HepG2 (cell line): ENCODE data around the gene GPR85. TPM values are rescaled to one million over a fixed set of nuclear protein-coding genes. Genes with fewer than 3 reads are reported as not detected.

Experiments used
- CERS6 ChIP-seq: sonication (generic); formaldehyde crosslinking; IDR thresholded peaks from 2 replicates; pipeline ENCODE4 v1.5.0; 2020; ENCODE audit warnings: missing genetic modification reagents
- MAX ChIP-seq: IDR thresholded peaks from 2 replicates; pipeline ENCODE4 v1.6.1; 2012; ENCODE audit warnings: inconsistent platforms
- MED1 ChIP-seq: sonication (generic); formaldehyde crosslinking; IDR thresholded peaks from 2 replicates; pipeline ENCODE4 v1.4.0; 2020; ENCODE audit warnings: missing genetic modification reagents
- MXD3 ChIP-seq: IDR thresholded peaks from 2 replicates; pipeline ENCODE4 v1.6.1; 2016; ENCODE audit warnings: mild to moderate bottlenecking, missing biosample characterization, missing genetic modification reagents
- NFIB ChIP-seq: sonication (generic); formaldehyde crosslinking; IDR thresholded peaks from 2 replicates; pipeline ENCODE4 v1.9.0; 2021; ENCODE audit warnings: missing genetic modification reagents, mild to moderate bottlenecking, borderline replicate concordance
- NONO ChIP-seq, 2 experiments: fragments of 450-650 bp in 1 of 2; sonication (generic) in 1 of 2; formaldehyde crosslinking in 1 of 2; IDR thresholded peaks in 1 of 2; conservative IDR thresholded peaks in 1 of 2; 2 replicates each; pipeline versions ENCODE4 v1.6.1 to v1.8.0; 2017 to 2022; ENCODE audit warnings: mild to moderate bottlenecking in 1 of 2, missing genetic modification reagents in 1 of 2, moderate library complexity in 1 of 2
- NR2F6 ChIP-seq, 2 experiments: IDR thresholded peaks; 2 replicates each; pipeline ENCODE4 v1.6.1; 2016; ENCODE audit warnings: antibody characterized with exemption in 1 of 2, mild to moderate bottlenecking in 1 of 2
- RXRB ChIP-seq: IDR thresholded peaks from 2 replicates; pipeline ENCODE4 v1.6.1; 2016; ENCODE audit warnings: borderline replicate concordance, missing genetic modification reagents, missing compliant biosample characterization
- SIX4 ChIP-seq: sonication (generic); formaldehyde crosslinking; IDR thresholded peaks from 2 replicates; pipeline ENCODE4 v1.4.0; 2020; ENCODE audit warnings: missing genetic modification reagents
- TBX3 ChIP-seq: fragments of 450-650 bp; IDR thresholded peaks from 2 replicates; pipeline ENCODE4 v1.6.1; 2017; ENCODE audit warnings: antibody characterized with exemption, mild to moderate bottlenecking, inconsistent platforms, borderline replicate concordance
- TCF12 ChIP-seq, 2 experiments: fragments of 450-650 bp in 1 of 2; sonication (generic) in 1 of 2; formaldehyde crosslinking in 1 of 2; IDR thresholded peaks; 2 replicates each; pipeline versions ENCODE4 v1.6.1 to v1.8.0; 2017 to 2022; ENCODE audit warnings: antibody characterized with exemption in 1 of 2, mild to moderate bottlenecking in 1 of 2, missing genetic modification reagents in 1 of 2, moderate library complexity in 1 of 2
- U2AF2 ChIP-seq: fragments of 200-400 bp; formaldehyde crosslinking; IDR thresholded peaks from 2 replicates; pipeline ENCODE4 v1.6.1; 2017; ENCODE audit warnings: low read depth, mild to moderate bottlenecking, low read length
- XRCC5 ChIP-seq: fragments of 200-400 bp; formaldehyde crosslinking; optimal IDR thresholded peaks from 2 replicates; pipeline ENCODE3; 2017; ENCODE audit warnings: mild to moderate bottlenecking, low read length
- ZNF350 ChIP-seq: sonication (generic); formaldehyde crosslinking; IDR thresholded peaks from 2 replicates; pipeline ENCODE4 v1.4.0; 2020; ENCODE audit warnings: mild to moderate bottlenecking, low read depth, missing genetic modification reagents, borderline replicate concordance
- polyA plus RNA-seq, 8 experiments: library from polyadenylated mRNA; depleted of rRNA in 3 of 8; stranded (reverse) in 7 of 8; unstranded in 1 of 8; fragments of >200 nt; fragmentation: Illumina TruSeq in 4 of 8; extraction: Trizol in 4 of 8; gene quantifications; 2 replicates each; pipeline versions ENCODE4 v1.2.1 to v1.2.3, GENCODE V29; 2011 to 2016; ENCODE audit warnings: low read depth in 4 of 8, missing spikeins in 1 of 8, mixed read lengths in 1 of 8; ENCODE audit not compliant: insufficient read depth in 1 of 8
- total RNA-seq, 5 experiments: library from RNA; depleted of rRNA; stranded (reverse); fragments of >200 nt; fragmentation: Illumina TruSeq; extraction: Trizol; gene quantifications; 2 replicates each; pipeline ENCODE4 v1.2.3, GENCODE V29; 2016; ENCODE audit warnings: low read depth in 1 of 5
- TF ChIP-seq, protein P1 (sequence below): sonication (generic); formaldehyde crosslinking; IDR thresholded peaks from 2 replicates; pipeline ENCODE4 v1.4.0; 2020; ENCODE audit warnings: missing genetic modification reagents, mild to moderate bottlenecking, borderline replicate concordance
- TF ChIP-seq, protein P2 (sequence below): sonication (generic); formaldehyde crosslinking; IDR thresholded peaks from 2 replicates; pipeline ENCODE4 v1.4.0; 2020; ENCODE audit warnings: mild to moderate bottlenecking, missing genetic modification reagents
- TF ChIP-seq, protein P3 (sequence below): sonication (generic); formaldehyde crosslinking; IDR thresholded peaks from 2 replicates; pipeline ENCODE4 v1.4.0; 2020; ENCODE audit warnings: missing genetic modification reagents

Gene GPR85
- total and polyA plus RNA-seq, 2 of the 13 experiments (the other 11 are each of a cell fraction or from before 2014, with no cell fraction given) = not detected

DNA sequence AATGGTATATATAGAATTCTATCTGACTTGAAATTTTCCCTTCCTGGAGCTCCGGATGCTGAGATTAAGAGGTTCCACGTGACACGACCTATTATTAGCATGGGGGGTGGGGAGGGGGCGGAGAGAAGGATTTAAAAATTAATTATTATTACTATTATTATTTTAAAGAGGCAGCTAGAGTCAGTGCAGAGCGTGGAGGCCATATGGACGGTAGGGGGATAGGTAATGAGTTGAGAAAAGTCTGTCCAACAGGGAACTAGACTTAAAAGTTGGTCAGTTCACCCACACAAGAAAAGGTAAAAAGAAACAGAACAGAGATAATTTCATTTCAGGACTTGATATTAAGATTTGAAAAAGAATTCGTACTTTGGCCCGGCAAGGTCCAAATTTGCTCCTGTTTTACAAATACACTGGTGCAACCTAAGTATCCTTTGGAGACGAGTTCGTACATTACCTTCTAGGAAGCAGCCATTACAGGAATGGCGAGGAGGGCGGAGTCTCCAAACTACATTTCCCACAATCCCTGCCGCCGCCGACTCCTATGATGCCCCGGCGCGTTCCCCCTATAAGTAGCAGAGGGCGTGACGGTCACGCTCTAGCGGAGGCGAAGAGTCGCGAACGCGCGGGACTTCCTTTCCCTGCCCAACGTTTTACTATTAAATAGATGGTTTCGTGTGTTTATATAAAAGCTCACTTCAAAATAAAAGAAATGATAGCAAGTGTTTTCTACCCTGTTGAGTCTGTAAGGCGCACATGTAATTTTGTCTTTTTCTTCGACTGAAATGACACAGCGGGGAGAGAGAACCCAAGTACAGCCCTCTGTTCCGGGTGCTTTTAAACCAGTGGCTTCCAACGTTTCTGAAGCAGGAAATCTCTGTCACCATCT is 31.7 kb upstream of the GPR85 start, which contains the start of gene SMIM30 (continued):
- TF ChIP-seq MXD3 = peak; percentile 38; the same call in 1 of the 2 replicates
- no peak for TF ChIP-seq TBX3
- no peak for TF ChIP-seq NR2F6 (IDR thresholded peaks at IDR 0.05)
- peak; percentile 65; the same call in 1 of the 2 replicates for TF ChIP-seq NR2F6 (CRISPR knock-in tag; IDR thresholded peaks at IDR 0.05)
- TF ChIP-seq MED1 (CRISPR knock-in tag) = 0 out of 2 replicates have a peak, but pooled peaks have one; percentile 33
- TF ChIP-seq SIX4 (CRISPR knock-in tag) = no peak
- TF ChIP-seq, protein P1, sequence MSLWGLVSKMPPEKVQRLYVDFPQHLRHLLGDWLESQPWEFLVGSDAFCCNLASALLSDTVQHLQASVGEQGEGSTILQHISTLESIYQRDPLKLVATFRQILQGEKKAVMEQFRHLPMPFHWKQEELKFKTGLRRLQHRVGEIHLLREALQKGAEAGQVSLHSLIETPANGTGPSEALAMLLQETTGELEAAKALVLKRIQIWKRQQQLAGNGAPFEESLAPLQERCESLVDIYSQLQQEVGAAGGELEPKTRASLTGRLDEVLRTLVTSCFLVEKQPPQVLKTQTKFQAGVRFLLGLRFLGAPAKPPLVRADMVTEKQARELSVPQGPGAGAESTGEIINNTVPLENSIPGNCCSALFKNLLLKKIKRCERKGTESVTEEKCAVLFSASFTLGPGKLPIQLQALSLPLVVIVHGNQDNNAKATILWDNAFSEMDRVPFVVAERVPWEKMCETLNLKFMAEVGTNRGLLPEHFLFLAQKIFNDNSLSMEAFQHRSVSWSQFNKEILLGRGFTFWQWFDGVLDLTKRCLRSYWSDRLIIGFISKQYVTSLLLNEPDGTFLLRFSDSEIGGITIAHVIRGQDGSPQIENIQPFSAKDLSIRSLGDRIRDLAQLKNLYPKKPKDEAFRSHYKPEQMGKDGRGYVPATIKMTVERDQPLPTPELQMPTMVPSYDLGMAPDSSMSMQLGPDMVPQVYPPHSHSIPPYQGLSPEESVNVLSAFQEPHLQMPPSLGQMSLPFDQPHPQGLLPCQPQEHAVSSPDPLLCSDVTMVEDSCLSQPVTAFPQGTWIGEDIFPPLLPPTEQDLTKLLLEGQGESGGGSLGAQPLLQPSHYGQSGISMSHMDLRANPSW (CRISPR knock-in tag) = no peak
- TF ChIP-seq, protein P2, sequence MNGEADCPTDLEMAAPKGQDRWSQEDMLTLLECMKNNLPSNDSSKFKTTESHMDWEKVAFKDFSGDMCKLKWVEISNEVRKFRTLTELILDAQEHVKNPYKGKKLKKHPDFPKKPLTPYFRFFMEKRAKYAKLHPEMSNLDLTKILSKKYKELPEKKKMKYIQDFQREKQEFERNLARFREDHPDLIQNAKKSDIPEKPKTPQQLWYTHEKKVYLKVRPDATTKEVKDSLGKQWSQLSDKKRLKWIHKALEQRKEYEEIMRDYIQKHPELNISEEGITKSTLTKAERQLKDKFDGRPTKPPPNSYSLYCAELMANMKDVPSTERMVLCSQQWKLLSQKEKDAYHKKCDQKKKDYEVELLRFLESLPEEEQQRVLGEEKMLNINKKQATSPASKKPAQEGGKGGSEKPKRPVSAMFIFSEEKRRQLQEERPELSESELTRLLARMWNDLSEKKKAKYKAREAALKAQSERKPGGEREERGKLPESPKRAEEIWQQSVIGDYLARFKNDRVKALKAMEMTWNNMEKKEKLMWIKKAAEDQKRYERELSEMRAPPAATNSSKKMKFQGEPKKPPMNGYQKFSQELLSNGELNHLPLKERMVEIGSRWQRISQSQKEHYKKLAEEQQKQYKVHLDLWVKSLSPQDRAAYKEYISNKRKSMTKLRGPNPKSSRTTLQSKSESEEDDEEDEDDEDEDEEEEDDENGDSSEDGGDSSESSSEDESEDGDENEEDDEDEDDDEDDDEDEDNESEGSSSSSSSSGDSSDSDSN = 0 out of 2 replicates have a peak, but pooled peaks have one; percentile 23
- TF ChIP-seq ZNF350 (CRISPR knock-in tag) = peak; percentile 57; the same call in 1 of the 2 replicates
- peak; percentile 43 for TF ChIP-seq XRCC5
- TF ChIP-seq RXRB (CRISPR knock-in tag) = peak; percentile 50; the same call in 1 of the 2 replicates
- peak; percentile 80 for TF ChIP-seq MAX
- TF ChIP-seq NFIB = no peak
- TF ChIP-seq U2AF2 = no peak
- no peak for TF ChIP-seq TCF12 (IDR thresholded peaks at IDR 0.05)
- TF ChIP-seq TCF12 (CRISPR knock-in tag; IDR thresholded peaks at IDR 0.05) = no peak
- TF ChIP-seq CERS6 = no peak
- no peak for TF ChIP-seq NONO (IDR thresholded peaks at IDR 0.05)
- no peak for TF ChIP-seq NONO (CRISPR knock-in tag; conservative IDR thresholded peaks at IDR 0.05)
- TF ChIP-seq, protein P3, sequence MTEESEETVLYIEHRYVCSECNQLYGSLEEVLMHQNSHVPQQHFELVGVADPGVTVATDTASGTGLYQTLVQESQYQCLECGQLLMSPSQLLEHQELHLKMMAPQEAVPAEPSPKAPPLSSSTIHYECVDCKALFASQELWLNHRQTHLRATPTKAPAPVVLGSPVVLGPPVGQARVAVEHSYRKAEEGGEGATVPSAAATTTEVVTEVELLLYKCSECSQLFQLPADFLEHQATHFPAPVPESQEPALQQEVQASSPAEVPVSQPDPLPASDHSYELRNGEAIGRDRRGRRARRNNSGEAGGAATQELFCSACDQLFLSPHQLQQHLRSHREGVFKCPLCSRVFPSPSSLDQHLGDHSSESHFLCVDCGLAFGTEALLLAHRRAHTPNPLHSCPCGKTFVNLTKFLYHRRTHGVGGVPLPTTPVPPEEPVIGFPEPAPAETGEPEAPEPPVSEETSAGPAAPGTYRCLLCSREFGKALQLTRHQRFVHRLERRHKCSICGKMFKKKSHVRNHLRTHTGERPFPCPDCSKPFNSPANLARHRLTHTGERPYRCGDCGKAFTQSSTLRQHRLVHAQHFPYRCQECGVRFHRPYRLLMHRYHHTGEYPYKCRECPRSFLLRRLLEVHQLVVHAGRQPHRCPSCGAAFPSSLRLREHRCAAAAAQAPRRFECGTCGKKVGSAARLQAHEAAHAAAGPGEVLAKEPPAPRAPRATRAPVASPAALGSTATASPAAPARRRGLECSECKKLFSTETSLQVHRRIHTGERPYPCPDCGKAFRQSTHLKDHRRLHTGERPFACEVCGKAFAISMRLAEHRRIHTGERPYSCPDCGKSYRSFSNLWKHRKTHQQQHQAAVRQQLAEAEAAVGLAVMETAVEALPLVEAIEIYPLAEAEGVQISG = peak; percentile 83
